GM19397 (cell line): Measurements from ENCODE around the gene APBB2.

Source experiments
- ATAC-seq: cut with Tn5 transposase; IDR thresholded peaks from one replicate; pipeline ENCODE4 v1.9.1; 2021; ENCODE audit warnings: mild to moderate bottlenecking, moderate library complexity; ENCODE audit not compliant: unreplicated experiment

The APBB2 gene

DNA sequence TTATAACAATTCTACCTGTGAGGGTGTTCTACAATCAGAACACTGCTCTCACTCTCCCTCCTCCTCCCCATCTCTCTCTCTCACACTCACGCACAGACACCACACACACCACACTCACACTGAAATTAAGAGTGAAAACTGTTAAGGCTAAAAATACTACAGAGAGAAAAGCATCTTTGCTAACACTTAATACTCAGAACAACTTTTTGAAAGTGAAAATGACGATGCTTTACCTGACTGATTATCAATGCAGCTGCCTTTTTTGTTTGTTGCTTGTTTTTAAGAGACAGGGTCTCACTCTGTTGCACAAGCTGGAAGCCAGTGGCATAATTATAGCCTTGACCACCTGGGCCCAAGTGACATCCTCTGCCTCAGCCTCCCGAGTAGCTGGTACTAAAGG, 222.4 kb downstream of the APBB2 start:
- peak; percentile 65 for ATAC-seq

DNA sequence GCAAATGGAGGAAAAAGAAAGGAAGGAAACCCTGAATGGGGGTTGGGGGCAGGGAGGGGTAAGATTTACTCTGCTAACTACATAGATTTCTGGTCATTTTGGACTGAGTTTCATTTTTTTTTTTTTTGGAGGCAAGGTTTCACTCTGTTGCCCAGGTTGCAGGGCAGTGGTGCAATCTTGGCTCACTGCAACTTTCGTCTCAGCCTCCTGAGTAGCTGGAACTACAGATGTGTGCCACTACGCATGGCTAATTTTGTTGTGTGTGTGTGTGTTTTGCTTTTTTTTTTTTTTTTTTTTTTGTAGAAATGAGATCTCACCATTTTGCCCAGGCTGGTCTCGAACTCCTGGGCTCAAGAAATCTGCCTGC, 223.5 kb downstream of the APBB2 start:
- no peak for ATAC-seq

DNA sequence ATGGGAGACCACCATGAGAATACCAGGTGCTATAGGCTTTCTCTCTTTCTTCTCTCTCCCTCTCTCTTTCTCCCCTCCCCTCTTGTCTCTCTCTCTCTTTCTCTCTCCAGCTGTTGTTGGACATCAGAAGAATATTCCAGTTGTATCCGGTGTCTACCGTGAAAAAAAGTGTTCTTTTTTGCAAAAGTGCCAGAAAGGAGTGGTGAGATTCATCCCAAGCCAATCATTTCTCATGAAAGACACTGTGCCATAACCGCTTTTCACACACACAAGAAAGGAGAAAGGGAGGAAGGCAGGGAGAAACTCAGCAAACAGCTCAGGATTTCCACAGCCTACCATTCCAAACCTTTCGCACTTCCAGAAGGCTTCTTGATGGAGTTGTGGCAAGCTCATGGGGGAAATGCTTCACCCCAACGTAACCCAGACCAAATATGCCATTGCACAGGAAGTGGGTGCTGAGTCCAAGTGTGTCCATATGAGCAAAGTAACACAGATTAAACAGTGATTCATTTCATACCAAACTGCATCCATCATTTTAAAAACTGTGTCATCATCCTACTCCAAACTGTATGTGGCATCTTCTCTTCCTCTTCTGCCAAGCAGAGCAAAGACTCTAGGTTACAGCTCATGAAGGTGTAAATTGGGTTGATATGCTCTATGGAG, 224.0 kb downstream of the APBB2 start:
- ATAC-seq = no peak

DNA sequence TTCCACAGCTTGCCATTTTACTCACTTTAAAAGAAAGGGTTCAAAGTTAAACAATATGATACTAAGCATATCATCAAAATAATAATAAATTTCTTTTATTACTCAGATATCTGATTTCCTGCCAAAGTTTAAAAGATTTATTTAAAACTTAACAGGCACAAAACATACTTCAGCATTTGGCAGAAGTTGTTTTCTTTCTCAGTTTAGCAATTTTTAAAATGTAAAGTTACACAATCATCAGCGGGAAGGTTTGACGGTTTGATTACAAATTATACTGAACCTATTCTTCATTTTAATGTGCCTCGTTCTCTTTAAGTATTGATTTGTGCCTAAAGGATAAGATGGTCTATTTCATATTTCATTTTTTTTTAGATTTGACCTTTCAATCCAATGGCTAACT, 227.2 kb downstream of the APBB2 start:
- no peak for ATAC-seq

DNA sequence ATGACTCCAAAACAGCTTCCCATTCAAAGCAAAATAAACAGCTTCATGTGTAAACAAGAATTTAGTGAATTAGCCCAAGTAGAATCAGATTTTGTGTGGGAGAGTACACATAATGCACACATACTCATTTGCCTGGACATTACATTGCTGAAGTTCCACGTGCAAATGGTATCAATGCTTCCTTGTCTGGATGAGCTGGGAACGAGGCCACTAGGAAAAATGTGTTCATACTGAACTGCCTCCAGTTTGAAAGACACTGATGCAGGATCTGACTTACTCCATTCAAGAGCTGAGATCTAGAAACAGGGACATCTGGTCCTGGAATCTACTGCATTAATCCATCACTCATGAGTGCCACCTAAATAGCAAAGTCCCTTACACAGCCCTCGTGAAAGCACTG, 228.0 kb downstream of the APBB2 start:
- ATAC-seq = no peak

DNA sequence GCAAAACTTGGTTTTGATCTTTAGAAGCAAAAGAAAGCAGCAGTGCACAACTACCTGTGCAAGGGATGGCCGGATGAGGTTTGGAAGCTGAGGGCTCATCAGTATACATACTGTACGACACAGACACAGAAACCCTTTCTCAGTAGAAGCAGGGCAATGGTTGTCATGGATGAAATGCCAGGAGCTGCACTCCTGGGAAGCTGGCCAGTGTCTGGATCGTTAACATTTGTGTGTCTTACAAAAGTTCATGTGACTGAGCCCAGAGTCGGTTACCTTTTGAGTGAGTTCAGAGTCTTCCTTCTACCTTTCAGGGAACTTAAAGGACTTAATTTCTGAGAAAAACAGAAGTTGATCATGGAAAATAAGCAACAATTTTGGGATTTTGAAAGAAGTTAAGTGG, 230.3 kb downstream of the APBB2 start:
- ATAC-seq = no peak

DNA sequence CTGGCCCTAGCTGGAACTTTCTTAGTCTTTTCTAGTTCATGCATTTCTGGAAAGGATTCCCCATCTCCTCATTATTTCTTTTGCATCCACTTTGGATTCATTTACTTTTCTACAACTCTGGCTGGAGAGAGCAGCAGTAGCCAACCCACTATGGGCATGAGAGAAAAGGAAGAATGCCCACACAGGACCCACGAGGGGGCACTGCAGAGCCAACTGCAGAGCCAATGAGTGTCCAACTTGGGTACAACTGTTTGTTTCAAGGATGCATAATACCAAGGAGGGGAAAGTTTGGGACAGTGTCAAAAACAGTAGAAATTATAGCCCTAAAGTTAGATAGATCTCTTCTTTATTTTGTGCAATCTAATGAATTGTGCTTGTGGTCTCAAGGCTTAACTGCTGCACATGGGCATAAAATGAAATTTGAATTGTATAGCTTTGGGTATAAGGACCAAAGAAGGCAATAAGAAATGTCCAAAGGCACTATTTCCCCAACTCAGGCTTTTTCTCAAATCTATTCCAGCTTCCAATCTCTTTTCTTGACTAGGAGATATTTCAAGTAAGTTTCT, 233.9 kb downstream of the APBB2 start:
- no peak for ATAC-seq

DNA sequence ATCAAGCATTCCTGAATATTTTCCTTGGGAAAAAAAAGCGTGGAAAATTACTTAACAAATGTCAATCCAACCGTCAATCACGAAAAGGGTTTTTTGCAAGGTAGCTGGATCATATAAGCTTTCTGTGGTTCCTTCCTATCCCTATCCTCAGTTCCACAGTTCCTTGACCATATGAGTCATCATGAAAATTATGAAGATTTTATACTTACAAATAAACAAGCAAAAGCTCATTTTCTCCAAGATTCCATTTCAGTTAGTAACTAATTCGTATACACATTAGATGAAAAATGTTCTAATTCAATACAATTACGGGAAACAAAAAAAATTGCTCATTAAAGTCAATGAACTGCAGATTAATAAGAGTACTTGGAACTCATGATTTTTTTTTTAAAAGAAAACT, 235.8 kb downstream of the APBB2 start:
- ATAC-seq = no peak

DNA sequence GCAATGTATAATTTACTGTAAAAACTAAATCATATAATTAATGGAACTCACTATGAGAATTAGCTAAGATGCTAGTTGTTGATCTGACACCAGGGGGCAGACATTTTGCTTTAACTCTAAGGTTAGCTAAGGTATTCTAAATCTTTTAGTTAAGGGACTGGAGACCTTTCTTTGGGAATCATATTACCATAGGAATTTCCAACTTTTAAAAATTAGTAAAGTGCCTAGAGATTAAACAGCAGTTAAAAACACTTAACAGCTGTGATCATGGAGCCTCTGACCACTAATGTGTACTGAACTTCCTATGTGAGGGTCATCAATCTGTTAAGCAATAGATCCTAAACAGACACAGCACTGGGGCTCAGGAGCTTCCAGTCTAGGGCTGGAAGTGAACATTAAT, 238.0 kb downstream of the APBB2 start:
- no peak for ATAC-seq

DNA sequence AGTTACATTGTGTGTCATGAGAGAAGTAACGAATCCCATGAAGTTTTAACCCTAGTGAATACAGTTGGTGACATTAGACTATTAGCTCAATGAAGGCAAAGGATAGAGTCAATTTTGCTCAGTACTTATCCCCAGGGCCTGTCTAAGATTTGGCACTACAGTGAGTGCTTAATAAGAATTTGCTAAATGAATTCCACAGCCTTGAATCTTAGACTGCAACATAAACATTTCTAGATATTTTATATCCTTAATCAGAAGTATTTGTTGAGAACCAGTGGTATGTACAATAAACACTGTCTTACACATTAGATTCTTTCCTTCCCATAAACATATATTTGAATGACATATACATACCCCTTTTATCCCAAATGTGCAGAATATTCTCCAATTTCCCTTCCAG, 241.6 kb downstream of the APBB2 start:
- no peak for ATAC-seq

DNA sequence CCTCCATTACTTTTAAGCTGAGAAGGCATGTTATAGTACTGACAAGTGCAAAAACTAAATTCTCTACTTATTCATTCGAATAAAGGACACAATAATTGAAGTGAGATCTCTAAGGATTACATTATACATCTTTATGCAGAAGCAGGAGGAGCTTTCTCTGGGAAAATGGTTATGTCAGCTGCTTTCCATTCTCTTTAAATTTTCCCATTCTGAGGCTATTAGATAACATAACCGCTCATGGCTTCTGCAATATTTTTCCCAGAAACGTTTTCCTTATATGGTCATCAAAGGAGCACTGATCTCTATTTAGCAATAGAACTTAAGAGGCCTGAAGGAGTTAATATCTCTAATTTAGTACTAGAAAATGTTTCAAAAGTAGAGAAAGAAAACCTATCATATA, 243.0 kb downstream of the APBB2 start:
- no peak for ATAC-seq

DNA sequence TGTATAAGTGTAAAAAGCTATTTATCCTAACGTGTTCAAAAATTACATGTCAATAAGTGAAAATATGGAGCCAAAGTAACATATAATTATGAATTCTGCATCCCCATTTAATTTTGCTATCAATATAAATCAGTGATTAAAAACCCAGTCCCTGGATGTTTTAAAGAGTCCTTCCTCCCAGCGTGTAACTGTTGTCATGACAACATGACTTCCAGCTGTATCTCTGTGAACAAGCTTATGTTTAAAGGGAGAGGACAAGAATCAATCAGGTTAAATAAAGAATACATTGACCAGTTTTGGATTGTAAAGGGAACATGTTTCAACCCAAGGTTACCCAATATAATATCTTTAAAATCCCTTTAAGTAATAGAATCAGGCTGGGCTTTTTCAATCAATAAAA, 244.8 kb downstream of the APBB2 start:
- no peak for ATAC-seq

DNA sequence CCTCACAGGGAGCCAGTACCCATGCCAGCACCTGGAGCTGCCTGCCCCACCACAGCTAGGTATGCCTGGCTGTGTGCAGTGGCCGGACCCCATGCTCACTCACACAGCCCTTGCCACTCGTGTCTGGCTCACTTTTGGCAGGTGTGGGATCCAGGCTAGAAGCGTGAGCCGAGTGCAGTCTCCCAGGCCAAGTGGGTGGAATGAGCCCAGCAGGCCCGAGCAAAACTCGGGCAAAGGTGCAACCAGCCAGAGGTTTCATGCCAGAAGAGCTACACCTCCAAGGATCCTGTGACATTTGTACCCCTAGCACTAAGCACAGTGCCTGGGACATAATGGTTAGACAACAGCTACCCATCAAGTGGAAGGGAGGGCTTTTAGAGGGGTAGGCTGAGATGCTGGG, 246.8 kb downstream of the APBB2 start:
- ATAC-seq = no peak

DNA sequence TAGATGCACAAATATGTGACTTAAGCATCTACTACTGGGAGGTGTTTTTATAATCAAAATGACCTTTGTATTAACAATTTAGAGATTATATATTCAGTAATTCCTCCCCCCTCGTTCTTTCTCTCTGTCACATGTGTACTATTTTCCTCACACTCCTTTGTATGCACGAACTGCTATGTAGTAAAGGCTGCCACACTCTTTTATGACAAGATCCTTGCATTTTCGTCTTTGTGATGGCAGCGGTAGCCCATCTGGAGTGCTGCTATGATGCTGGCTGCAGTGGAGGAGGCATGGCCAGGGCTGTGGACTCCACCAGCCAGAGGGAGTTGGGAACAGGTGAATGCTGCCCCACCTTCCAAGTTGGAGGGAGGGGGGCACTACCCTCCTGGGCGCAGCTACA, 248.3 kb downstream of the APBB2 start:
- ATAC-seq = no peak

DNA sequence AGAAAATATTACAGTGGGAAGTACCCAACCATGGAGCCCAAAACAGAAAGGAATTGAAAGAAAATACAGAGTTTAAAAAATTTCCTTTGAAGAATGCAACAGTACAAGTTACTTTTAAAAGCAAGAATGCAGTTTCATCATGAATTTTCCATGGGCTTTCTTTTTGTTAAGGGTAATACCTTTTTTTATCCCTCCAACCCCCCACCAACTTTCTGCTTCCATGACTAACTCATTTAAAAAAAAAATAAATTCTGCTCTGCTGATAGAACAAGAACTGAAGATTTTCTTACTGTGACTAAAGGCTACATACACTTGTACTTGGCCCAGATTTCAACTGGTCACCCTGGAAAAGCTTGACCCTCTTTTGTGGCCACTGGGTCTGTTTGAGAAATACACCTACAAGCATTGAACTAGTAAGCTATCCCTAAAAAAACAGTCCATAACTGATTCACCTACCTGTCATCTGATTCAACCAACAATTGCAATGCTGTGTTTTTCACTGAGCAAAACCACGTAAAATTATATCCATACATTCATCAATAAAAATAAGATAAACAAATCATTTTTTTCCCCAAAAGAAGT, 250.4 kb downstream of the APBB2 start:
- ATAC-seq = no peak

DNA sequence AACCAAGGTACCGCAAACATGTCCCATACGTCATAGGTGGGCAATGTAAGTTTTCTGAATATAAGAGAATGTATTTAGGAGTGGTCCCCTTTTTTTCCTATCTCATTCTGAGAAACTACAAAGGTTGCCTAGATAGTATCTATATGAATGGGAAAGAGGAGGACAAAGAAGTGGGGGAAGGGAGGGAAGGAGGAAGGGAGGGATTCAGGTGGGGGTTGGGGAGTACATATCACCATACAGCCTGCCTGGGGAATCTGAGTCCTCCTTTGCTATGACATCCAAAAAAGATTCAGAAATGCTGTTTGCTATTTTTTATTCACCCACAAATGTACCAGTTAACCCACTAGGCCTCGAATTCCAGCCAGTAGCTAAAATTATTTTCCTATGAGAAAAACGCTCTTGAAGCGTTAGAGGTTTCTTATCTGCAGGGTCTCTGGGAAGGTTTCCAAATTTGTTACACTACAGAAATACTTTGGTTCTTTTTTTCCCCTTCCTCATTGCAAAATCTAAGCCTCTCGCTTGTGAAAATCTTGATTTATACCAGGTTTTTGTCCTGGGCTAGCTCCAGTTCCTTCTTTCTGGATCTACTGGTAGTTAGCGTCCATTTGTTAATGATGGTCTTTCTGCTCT, 251.7 kb downstream of the APBB2 start:
- no peak for ATAC-seq

DNA sequence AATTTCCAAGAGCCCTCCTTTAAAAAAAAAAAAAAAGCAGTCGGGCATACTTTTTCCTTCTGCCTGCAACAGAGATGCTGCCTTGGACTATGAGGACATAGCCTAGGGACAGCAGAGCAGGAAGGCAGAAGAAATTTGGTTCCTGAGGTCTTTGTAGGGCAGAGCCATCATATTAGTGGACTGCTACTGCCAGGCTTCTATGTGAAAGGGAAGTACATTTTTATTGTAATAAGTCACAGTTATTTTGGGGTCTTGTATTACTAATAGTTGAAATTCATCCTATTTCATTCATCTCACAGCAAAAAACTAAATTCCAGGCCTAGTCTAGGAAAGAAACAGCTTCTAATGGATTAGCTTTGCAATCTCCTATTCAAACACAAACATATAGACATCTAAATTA, 253.4 kb downstream of the APBB2 start:
- ATAC-seq = no peak

DNA sequence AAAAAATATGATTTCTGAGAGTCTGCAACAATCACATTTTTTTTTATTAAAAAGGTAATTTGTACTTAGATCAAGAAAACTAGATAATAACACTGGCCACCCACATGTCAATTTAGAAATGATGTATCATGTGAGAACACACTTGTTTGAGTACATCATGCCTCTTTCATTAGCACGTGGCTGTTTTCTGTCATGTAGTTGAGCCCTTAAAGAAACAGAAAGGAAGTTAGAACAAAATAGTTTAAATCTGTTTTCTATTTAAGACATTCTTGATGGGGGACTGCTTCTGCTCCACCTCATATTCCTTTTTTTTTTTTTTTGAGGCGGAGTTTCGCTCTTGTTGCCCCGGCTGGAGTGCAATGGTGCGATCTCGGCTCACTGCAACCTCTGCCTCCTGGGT, 257.1 kb downstream of the APBB2 start:
- no peak for ATAC-seq

DNA sequence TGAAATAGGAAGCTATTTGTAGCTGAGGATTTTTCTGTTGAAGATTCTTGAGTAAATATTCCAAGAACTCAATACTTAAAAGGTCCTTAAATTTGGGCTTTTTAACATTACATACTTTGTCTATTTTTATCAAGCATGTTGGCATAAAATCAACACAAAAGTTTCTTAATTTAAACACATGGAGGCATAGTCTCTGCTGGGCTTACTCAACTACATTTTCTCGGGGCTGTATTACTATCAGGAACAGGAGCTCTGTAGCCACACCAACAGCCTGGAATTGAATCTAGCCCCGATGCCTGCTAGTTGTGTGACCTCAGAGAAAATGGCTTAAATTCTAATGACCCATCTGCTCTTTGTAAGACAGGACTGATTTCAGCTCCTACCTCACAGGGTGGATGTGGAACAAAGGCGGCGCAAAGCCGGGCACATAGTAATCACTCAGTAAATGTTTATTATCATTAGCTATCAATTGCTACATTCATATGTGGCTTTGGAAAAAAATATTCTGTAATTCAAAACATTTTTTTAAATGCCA, 257.6 kb downstream of the APBB2 start:
- no peak for ATAC-seq

DNA sequence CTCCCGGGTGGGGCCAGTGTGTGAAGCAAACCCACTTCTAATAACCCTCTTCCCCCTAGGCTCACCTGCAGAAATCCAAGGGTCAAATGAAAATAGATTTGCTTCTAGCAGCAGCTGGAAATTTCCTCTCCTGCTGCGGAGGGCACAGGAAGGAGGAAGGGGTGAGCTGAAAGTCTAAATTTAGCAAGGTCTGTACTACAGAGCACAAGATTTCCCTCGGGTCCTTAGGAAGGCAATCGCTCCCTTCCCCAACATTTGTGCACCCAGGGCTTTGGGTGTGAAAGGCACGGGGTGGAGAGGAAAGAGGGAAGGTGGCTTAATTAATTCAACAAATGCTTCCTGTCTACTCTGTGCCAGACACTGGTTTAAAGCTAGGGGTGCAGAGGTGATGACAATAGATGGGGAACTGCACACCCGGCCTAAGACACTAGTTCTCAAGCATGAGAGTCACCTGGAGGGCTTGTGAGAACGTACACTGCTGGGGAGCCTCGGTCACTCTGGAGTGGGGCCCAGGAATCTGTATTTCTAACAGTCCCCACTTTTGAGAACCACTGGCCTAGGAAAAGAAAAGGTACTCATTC, 260.2 kb downstream of the APBB2 start:
- ATAC-seq = no peak

DNA sequence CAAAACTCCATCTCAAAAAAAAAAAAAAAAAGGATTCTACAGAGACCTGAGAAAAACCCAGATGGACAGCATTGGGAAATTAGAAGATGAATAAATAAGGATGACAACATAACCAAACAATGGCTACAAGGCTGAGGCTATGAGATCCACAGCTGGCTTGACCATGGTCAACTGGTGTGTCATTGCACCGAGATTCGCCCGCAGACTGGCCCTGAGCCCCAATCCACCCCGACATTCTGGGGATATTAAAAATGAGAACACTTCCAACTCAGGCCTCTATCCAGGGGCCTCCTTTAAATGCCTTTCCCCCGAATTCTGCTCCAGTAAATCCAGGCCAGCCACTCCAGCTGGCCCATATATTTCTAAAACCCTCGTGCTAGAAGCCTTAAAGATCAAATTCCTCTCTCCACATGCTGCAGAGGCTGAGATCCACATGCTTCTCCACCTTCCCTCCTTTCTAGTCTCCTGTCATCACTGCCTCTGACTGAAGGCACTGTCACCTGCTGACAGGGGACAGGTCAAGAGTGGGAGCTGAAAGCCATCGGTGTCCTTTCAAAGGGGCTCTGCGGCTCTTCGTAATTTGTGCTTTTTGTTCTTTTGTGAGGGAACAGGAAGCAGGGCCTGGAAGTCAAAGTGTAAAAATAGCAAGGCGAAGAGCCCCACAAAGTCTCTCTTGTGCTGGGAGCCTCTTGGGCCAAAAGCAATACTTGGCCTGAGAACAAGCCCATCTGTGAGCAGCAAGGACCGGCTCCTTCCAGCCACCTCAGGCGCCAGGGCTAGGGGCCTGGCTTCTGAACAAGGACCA, 260.9 kb downstream of the APBB2 start:
- no peak for ATAC-seq
